Measurements from ENCODE around the gene GLT6D1. TPM values are rescaled to one million over a fixed set of nuclear protein-coding genes. Genes with fewer than 3 reads are reported as not detected.

GLT6D1 gene
- total and polyA plus RNA-seq, 2 donors (not counting 1 experiment from before 2014, with no cell fraction given): not detected

DNA sequence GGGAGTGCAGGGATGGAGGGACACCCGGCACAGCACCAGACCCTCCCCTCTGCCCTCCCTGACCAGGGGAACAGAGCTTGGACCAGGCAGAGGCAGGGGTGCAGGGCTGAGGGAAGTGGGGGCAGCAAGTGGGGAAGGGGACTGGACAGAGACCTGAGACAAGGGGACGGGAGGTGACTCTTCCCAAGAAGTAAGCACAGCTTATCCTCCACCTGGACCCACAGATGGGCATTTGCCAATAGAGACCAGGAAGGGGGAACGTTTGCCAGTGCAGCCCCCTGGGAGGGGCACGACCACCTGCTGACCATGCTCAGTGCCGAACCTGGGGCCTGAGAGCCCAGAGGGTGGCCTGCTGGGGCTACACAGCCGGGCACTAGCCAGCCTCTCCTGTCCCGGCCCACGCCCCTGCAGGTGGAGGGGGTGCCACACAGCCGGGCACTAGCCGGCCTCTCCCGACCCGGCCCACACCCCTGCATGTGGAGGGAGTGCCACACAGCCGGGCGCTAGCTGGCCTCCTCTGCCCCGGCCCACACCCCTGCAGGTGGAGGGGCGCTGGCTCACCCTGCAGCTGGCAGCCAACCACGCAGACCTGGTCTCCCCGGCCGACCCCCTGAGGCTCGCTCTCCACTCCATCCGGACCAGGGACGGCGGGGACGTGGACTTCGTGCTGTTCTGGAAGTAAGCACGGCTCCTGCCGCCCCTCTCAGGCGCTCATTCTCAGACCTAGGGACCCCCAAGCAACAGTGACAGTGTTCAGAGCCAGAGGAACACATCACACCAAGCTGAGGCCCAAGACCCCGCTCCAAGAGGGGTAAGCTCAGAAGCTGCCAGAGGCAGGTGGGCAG is 24.3 kb downstream of the GLT6D1 start:
- no peak overlapping the region for H3K9ac ChIP-seq (ENCODE audit: low read length)
- H4K20me1 ChIP-seq (ENCODE audit: control insufficient read depth, insufficient read depth, low read length, poor library complexity, severe bottlenecking): no peaks in the 10 kb centered on the region
- Mint-ChIP-seq H3K9me3 (ENCODE audit: insufficient read depth) (no peaks in the 10 kb centered on the region), H3K27ac (no peak overlapping the region), H3K4me1 (no peaks in the 10 kb centered on the region), H3K27me3 (peaks cover 3% of the 10 kb centered on the region), H3K4me3 (no peak overlapping the region)
- H3K27ac ChIP-seq (ENCODE audit: low read length in 2 of 2): no peak overlapping the region
- H3K79me2 ChIP-seq (ENCODE audit: control insufficient read depth, insufficient read depth, low read length): no peaks in the 10 kb centered on the region
- H3K4me1 ChIP-seq (ENCODE audit: control insufficient read depth in 2 of 2, insufficient read depth in 2 of 2, low read length in 2 of 2): no peaks in the 10 kb centered on the region
- H2AFZ ChIP-seq (ENCODE audit: insufficient read depth, low read depth, low read length, poor library complexity, severe bottlenecking): no peak overlapping the region
- 82% methylated on average over 28 of the region's 29 CpGs for WGBS (ENCODE audit: insufficient coverage)
- H3K4me3 ChIP-seq (ENCODE audit: control extremely low read depth in 1 of 5, extremely low read depth in 1 of 5, insufficient read depth in 1 of 5, low read depth in 2 of 5, low read length in 4 of 5): no peak overlapping the region
- TF ChIP-seq CTCF (IDR thresholded peaks at IDR 0.05): no peak
- TF ChIP-seq EZH2 (IDR thresholded peaks at IDR 0.05; ENCODE audit: borderline replicate concordance, insufficient read depth, low read depth, low read length, poor library complexity, severe bottlenecking): no peak
- H3K27me3 ChIP-seq (replicated peaks in 1 of 4; ENCODE audit: control extremely low read depth in 1 of 4, control insufficient read depth in 3 of 4, insufficient read depth in 4 of 4, low read length in 3 of 4): no peaks in the 10 kb centered on the region
- intact Hi-C loops (cut with micrococcal nuclease): no loop called here
- DNase-seq (no peak), ATAC-seq (ENCODE audit: low read depth) (no peak)
- peaks cover 0 to 4% (median 0%) of the 10 kb centered on the region in 3 donors for H3K9me3 ChIP-seq (ENCODE audit: control extremely low read depth in 1 of 3, control insufficient read depth in 2 of 3, insufficient read depth in 1 of 3, low read length in 2 of 3)
- ChIA-PET CTCF (no interaction called here), POLR2A (no interaction called here)
- no peaks in the 10 kb centered on the region for H3K36me3 ChIP-seq (replicated peaks in 1 of 2; ENCODE audit: control extremely low read depth in 1 of 2, control insufficient read depth in 1 of 2, extremely low read depth in 1 of 2, insufficient read depth in 2 of 2, low read length in 1 of 2)
- no peak overlapping the region for H3K4me2 ChIP-seq (replicated peaks; ENCODE audit: low read depth, low read length, poor library complexity, severe bottlenecking)
